ENCODE data around the gene ZNF614.
"Not testable (repeated sequence)": the region's sequence is repeated elsewhere in the genome, so short reads cannot be mapped to it uniquely, and the experiment has no call there.

The ZNF614 gene

DNA sequence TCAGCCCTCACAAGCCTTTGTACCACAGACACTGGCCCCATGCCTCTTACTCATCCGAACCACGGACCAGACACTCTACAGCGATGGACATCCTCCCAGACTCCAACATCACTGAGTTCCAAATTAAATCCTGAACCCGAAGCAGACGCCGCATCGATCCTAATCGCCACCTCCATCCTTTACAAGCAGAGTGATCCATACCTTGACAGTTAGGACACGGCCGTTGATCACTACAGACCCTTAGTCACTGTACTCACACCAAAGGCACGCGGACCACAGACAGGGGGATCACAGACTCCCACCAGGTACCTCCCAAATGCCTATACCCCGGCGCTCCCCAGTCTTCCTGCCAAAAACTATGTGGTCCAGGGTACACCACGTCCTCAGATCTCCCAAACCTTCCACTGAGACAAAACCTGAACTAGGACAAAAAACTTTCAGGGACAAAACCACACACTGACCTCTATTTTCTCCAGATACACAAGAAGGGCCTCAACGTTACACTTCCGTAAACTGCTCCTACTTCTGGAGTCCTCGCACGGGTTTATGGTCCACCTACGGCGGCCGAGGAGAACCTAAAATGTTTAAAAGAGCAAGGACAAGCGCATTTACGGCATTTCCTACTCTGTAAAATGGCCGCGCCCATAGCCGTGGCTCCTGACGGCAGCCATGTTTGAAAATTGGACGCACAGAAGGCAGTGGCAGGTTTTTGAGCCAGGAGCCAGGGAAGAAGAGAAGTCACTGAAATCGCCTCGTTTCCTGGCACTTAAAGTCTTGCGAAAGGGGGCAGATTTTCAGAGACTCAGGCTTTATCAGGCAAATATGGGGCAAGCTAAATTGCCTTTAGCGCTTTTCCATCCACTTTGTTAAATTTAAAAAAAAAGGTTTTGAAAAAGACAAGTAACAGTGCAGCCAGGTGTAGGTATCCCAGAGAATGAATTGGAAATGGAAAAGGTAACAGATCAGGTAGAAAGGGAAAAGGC is 41.6 kb downstream of the ZNF614 start, which contains the start of gene ZNF350:
Gene ZNF350, minus strand, starts transcription at position 532 of the 983 bp plus-strand sequence. CDS start 12,480 bp downstream, outside the sequence.
- peak; percentile 90 for DNase-seq

DNA sequence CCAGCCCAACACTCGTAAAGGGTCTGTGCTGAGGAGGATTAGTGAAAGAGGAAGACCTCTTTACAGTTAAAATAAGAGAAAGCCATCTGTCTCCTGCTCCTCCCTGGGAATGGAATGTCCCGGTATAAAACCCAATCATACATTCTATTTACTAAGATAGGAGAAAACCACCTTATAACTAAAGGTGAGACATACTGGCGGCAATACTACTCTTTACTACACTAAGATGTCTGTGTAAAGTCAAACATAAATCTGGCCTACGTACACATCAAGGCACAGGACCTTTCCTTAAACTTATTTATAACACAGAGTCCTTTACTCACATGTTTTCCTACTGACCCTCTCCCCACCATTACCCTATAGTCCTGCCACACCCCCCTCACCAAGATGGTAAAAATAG is 44.8 kb downstream of the ZNF614 start:
- no peak for DNase-seq

DNA sequence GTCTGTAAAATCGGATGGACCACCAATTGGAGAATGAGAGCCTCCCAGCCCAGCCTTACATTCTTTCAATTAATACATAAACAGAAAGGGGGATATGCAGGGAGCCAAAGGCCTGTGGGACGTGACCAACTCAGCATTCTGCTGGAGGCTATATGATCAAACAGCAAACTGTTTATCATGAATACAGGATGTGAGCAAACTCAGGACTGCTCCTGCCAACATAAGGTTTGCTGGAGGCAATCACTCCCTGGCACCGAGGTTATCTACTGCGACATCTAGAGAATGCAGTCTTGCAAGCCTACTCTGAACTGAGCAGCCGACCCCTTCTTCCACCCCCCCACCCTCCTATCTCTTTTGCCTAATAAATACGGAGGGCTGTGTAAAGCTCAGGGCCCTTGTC is 47.3 kb downstream of the ZNF614 start:
- DNase-seq = not testable (repeated sequence)

DNA sequence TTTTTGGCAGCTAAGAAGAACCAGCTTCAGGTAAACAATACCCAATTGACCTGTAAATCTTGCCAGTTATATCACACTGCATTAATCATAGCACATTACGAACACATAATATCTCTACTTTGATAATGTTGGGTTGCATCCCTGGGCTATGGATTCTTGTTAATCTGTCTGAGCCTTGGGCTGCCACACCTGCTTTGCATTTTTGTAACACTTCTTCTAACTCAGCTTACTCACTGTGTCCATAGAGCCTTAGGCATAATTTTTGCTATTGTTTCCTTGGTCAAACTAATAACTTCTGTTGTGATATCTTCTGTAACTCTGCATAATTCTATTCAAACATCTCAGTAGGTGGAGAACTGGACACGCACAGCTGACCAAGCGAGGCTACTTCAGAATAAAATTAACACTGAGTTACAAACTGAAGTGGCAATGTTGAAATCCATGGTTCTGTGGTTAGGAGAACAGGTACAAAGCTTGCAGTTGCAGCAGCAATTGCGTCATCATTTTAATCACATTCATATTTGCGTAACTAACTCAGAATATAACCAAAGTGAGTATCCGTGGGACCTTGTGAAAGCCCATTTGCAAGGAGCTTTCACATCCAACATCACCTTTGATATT is 48.0 kb downstream of the ZNF614 start:
- no peak for DNase-seq

DNA sequence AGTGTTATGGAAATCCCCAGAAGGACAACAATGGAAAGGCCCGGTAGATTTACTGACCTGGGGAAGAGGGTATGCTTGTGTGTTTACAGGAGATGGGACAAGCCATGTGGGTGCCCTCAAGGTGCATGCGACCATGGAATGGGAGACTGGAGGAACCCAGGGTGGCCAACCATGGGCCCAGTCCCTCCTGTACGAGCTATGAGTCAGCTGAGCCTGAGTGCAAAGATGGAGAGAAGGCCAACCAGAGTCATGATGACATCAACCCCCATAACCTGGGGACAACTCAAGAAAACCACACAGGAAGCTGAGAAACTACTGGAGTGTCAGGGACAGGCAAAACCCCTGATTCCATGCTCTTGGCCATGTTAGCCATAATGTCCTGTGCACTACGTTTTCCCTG is 49.3 kb downstream of the ZNF614 start:
- DNase-seq = no peak

DNA sequence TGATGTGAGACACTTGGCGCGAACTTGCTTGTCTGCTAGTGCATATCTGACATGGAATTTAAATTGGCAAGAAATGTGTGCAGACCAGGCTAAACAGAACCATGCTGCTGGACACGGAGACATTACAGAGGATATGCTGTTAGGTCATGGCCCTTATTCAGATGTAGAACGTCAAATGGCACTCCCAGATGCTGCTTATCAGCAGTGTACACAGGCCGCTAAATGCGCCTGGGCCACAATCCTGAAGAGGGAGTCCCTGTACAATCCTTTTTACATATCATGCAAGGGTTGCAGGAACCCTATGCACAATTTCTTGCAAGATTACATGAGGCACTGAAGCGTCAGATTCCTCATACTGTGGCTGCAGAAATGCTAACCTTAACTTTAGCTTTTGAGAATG is 50.8 kb downstream of the ZNF614 start:
- DNase-seq = no peak

DNA sequence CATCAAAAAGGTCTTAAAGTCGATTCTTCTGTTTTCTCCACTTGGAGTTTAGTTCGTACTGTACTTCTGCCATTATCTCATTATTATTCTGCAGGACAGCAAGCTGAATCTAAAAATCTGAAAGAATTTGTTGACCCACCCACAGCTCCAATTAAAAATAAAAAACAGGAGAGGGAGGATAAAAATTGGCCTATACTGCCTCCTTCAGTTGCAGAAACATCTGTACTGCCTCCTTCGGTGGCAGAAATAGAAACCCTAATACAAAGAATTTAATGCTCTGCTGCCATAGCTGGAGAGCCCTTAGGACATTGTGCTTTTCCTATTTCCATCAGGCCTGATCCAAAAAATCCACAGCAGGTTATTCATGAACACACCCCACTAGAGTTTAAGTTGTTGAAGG is 51.3 kb downstream of the ZNF614 start:
- DNase-seq = no peak

DNA sequence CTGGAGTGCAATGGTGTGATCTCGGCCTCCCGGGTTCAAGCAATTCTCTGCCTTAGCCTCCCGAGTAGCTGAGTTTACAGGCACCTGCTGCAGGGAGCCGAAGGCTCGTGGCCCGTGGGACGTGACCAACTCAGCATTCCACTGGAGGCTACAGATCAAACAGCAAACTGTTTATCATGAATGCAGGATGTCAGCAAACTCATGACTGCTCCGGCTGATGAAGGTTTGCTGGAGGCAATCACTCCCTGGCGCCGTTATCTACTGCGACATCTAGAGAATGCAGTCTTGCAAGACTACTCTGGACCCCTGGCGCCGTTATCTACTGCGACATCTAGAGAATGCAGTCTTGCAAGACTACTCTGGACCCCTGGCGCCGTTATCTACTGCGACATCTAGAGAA is 52.4 kb downstream of the ZNF614 start:
- DNase-seq = not testable (repeated sequence)

DNA sequence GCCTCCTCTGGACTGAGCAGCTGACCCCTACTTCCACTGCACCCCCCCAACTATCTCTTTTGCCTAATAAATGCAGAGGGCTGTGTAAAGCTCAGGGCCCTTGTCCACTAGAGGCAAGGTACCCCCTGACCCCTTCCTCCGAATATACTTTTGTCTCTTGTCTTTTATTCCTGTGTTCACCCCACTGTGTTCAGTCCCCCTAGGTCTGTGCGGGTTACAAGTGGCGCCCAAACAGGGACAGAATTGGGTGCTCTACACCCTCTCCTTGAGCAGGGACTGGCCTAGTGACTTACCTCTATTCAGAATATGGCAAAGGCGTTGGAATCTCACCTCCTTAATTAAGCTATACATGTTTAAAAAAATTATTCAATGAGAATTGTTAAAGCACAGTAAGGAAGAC is 56.6 kb downstream of the ZNF614 start:
- peak; percentile 9 for DNase-seq

DNA sequence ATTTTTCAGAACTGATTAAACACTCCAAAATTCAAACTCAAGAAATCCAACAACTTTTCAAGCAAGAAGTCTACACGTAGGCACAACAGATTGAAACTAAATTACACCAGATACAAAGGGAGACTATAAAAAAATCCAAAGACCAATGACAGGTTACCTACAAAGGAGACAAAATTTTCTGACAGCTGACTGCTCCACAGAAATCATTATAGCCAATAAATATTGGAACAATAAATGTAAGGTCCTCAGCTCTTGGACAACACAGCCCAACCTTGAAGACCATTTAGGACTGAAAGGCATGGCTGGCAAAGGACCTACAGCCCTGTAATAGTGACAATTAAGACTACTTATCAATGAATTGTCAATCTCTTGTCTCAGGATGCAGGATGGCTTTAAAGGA is 57.5 kb downstream of the ZNF614 start:
- DNase-seq = no peak

DNA sequence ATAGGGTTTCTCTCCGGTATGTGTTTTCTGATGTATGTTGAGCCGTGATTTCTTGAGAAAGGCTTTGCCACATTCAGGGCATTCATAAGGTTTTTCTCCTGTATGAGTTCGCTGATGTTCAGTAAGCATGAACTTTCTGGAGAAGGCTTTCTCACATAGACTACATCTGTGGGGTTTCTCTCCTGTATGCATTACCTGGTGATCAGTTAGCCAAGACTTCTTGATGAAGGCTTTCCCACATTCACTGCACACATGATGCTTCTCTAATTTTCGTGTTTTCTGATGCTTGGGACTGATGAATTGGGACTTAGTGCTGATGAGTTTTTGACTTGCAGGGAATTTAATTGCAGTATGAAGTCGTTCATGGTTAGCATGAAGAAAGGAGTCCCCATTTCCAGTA is 62.6 kb downstream of the ZNF614 start:
- no peak for DNase-seq
